SK-N-MC (cell line): ENCODE data around the gene TADA3.
"Not testable (repeated sequence)": the region's sequence is repeated elsewhere in the genome, so short reads cannot be mapped to it uniquely, and the experiment has no call there.

Source experiments
- DNase-seq: peaks from one replicate; pipeline ENCODE4 v3.0.0-alpha.2; 2011; ENCODE audit warnings: low read depth, low spot score
- H3K27ac ChIP-seq: fragments of 200-600 bp; sonication (generic); 2 replicates; pipeline ENCODE4 v1.5.1; 2016; ENCODE audit warnings: mixed run types
- H3K36me3 ChIP-seq: fragments of 200-600 bp; sonication (generic); 2 replicates; pipeline ENCODE4 v1.6.1; 2017; ENCODE audit warnings: antibody characterized with exemption, low read length, mixed read lengths; ENCODE audit not compliant: insufficient read depth
- H3K4me3 ChIP-seq: fragments of 200-600 bp; sonication (generic); 2 replicates; pipeline ENCODE4 v1.5.1; 2016
- H3K9ac ChIP-seq: fragments of 200-600 bp; sonication (generic); 2 replicates; pipeline ENCODE4 v1.8.0; 2017; ENCODE audit warnings: mixed run types, mixed read lengths; ENCODE audit not compliant: insufficient read length
- H3K9me3 ChIP-seq: fragments of 200-600 bp; sonication (generic); 2 replicates; pipeline ENCODE4 v1.6.1; 2017; ENCODE audit warnings: low read depth, mild to moderate bottlenecking, antibody characterized with exemption, low read length, moderate library complexity, mixed read lengths
- EZH2 ChIP-seq: fragments of 200-600 bp; sonication (generic); IDR thresholded peaks from one replicate; pipeline ENCODE4 v1.6.1; 2017; ENCODE audit warnings: antibody characterized with exemption
- FOXP2 ChIP-seq: optimal IDR thresholded peaks from 2 replicates; pipeline ENCODE3; 2011; ENCODE audit warnings: mild to moderate bottlenecking, moderate library complexity; ENCODE audit not compliant: insufficient read depth; ENCODE audit errors: extremely low read length, control extremely low read depth
- POLR2AphosphoS5 ChIP-seq: IDR thresholded peaks from 2 replicates; pipeline ENCODE4 v1.6.1; 2012; ENCODE audit warnings: mild to moderate bottlenecking, low read depth, low read length, borderline replicate concordance

The TADA3 gene

GRCh38 chr3:9778143-9779074 lies 13.9 kb downstream of the TADA3 start:
- TF ChIP-seq EZH2: no peak
- TF ChIP-seq POLR2AphosphoS5: no peak
- TF ChIP-seq FOXP2: no peak
- no peak for DNase-seq
- no peak overlapping the region for H3K27ac ChIP-seq
- no peaks in the 10 kb centered on the region for H3K36me3 ChIP-seq
- no peaks in the 10 kb centered on the region for H3K9me3 ChIP-seq
- H3K9ac ChIP-seq: no peak overlapping the region
- H3K4me3 ChIP-seq: no peak overlapping the region

GRCh38 chr3:9777694-9778021 lies 14.6 kb downstream of the TADA3 start:
- Histone ChIP-seq H3K27ac (no peak overlapping the region), H3K9me3 (no peaks in the 10 kb centered on the region), H3K36me3 (no peaks in the 10 kb centered on the region), H3K4me3 (no peak overlapping the region), H3K9ac (no peak overlapping the region)
- TF ChIP-seq EZH2 (no peak), FOXP2 (no peak), POLR2AphosphoS5 (no peak)
- no peak for DNase-seq

GRCh38 chr3:9776896-9777693 lies 15.2 kb downstream of the TADA3 start:
- Histone ChIP-seq H3K4me3 (no peak overlapping the region), H3K9ac (no peak overlapping the region), H3K9me3 (no peaks in the 10 kb centered on the region), H3K27ac (no peak overlapping the region), H3K36me3 (no peaks in the 10 kb centered on the region)
- no peak for DNase-seq
- TF ChIP-seq FOXP2 (no peak), EZH2 (no peak), POLR2AphosphoS5 (no peak)

GRCh38 chr3:9771007-9771406 lies 21.3 kb downstream of the TADA3 start:
- H3K4me3 ChIP-seq, DNase-seq, H3K9ac ChIP-seq, H3K27ac ChIP-seq, H3K9me3 ChIP-seq, H3K36me3 ChIP-seq: not testable (repeated sequence)

GRCh38 chr3:9770276-9770812 lies 21.9 kb downstream of the TADA3 start:
- no peak for DNase-seq
- no peaks in the 10 kb centered on the region for H3K9me3 ChIP-seq
- no peak overlapping the region for H3K27ac ChIP-seq
- H3K9ac ChIP-seq: peak overlapping the region; percentile 57
- TF ChIP-seq POLR2AphosphoS5: no peak
- H3K4me3 ChIP-seq: peak overlapping the region; percentile 73
- H3K36me3 ChIP-seq: no peaks in the 10 kb centered on the region

- Histone ChIP-seq H3K9me3 (no peaks in the 10 kb centered on the region), H3K9ac (peak within 1 kb of the TSS; percentile 57), H3K27ac (no peak within 1 kb of the TSS), H3K36me3 (no peaks in the 10 kb centered on the region), H3K4me3 (peak within 1 kb of the TSS; percentile 73)
- peak; percentile 29; the same call in 1 of the 2 replicates for TF ChIP-seq POLR2AphosphoS5
- TF ChIP-seq FOXP2: no peak
- TF ChIP-seq EZH2: no peak
- no peak for DNase-seq
Observed at GRCh38 chr3:9769426-9770275, 22.6 kb downstream of the TADA3 start, which contains the start of gene CAMK1. Gene CAMK1, minus strand, starts transcription at chr3:9769947. Its CDS starts 2,198 bp downstream, at chr3:9767749.

- no peaks in the 10 kb centered on the region for H3K9me3 ChIP-seq
Observed at GRCh38 chr3:9769012-9769411, 23.3 kb downstream of the TADA3 start.

GRCh38 chr3:9768141-9768775 lies 24.0 kb downstream of the TADA3 start:
- Histone ChIP-seq H3K9me3 (no peaks in the 10 kb centered on the region), H3K4me3 (no peak overlapping the region), H3K27ac (no peak overlapping the region), H3K36me3 (no peaks in the 10 kb centered on the region), H3K9ac (no peak overlapping the region)
- DNase-seq: no peak
- no peak for TF ChIP-seq POLR2AphosphoS5
- TF ChIP-seq FOXP2: no peak
- TF ChIP-seq EZH2: no peak

More at GRCh38 chr3:9769012-9769411, 23.3 kb downstream of the TADA3 start:
- no peak for DNase-seq
- Histone ChIP-seq H3K27ac (no peak overlapping the region), H3K36me3 (no peaks in the 10 kb centered on the region), H3K9ac (no peak overlapping the region), H3K4me3 (peak overlapping the region; percentile 73)
- TF ChIP-seq EZH2: no peak
- no peak for TF ChIP-seq POLR2AphosphoS5
- TF ChIP-seq FOXP2: no peak
